K562 (cell line): ENCODE measurements around the gene DHX40. TPM values are rescaled to one million over a fixed set of nuclear protein-coding genes. Genes with fewer than 3 reads are reported as not detected.

Experiments used
- ARID2 ChIP-seq: fragments of 450-650 bp; IDR thresholded peaks from 2 replicates; pipeline ENCODE4 v1.6.1; 2017; ENCODE audit warnings: antibody characterized with exemption, mild to moderate bottlenecking
- ATF3 ChIP-seq, 2 experiments: fragments of 450-650 bp in 1 of 2; sonication (generic) in 1 of 2; formaldehyde crosslinking in 1 of 2; IDR thresholded peaks in 1 of 2; conservative IDR thresholded peaks in 1 of 2; 2 replicates each; pipeline versions ENCODE4 v1.6.1 to v1.8.1; 2016 to 2023; ENCODE audit warnings: mild to moderate bottlenecking in 2 of 2, moderate library complexity in 2 of 2, inconsistent platforms in 1 of 2, missing genetic modification reagents in 1 of 2
- BCOR ChIP-seq: fragments of 450-650 bp; IDR thresholded peaks from 2 replicates; pipeline ENCODE4 v1.6.1; 2016
- ELF4 ChIP-seq: fragments of 450-650 bp; formaldehyde crosslinking; IDR thresholded peaks from 2 replicates; pipeline ENCODE4 v1.4.0; 2022; ENCODE audit warnings: missing genetic modification characterization
- ETV1 ChIP-seq: fragments of 450-650 bp; conservative IDR thresholded peaks from 2 replicates; pipeline ENCODE4 v1.6.1; 2016; ENCODE audit warnings: missing genetic modification characterization, control low read depth, low read depth, missing compliant biosample characterization
- GABPA ChIP-seq: fragments of 200-800 bp; sonication (Bioruptor generic); conservative IDR thresholded peaks from 2 replicates; pipeline ENCODE4 v1.6.1; 2016; ENCODE audit warnings: low read depth, missing genetic modification characterization, missing compliant biosample characterization
- JUND ChIP-seq, 2 experiments: IDR thresholded peaks; 2 replicates in 1 of 2; 3 replicates in 1 of 2; pipeline ENCODE4 v1.6.1; 2011; ENCODE audit warnings: borderline replicate concordance in 2 of 2, low read depth in 2 of 2, low read length in 2 of 2, improper control_type of control experiment in 1 of 2, missing biosample characterization in 1 of 2, missing genetic modification characterization in 1 of 2, missing genetic modification reagents in 1 of 2
- KAT2B ChIP-seq: IDR thresholded peaks from one replicate; pipeline ENCODE4 v1.6.1; 2012; ENCODE audit warnings: low read depth, mild to moderate bottlenecking, control low read depth, inconsistent platforms, low read length, moderate library complexity
- KDM1A ChIP-seq, 2 experiments: fragments of 450-650 bp; IDR thresholded peaks; 2 replicates each; pipeline ENCODE4 v1.6.1; 2016; ENCODE audit warnings: mild to moderate bottlenecking in 2 of 2
- KDM2B ChIP-seq: fragments of 250-450 bp; sonication (Bioruptor Pico); IDR thresholded peaks from 2 replicates; pipeline ENCODE4 v1.8.0; 2021; ENCODE audit warnings: mild to moderate bottlenecking, moderate library complexity
- MAX ChIP-seq: sonication (generic); formaldehyde crosslinking; IDR thresholded peaks from 2 replicates; pipeline ENCODE4 v1.9.0; 2022; ENCODE audit warnings: mild to moderate bottlenecking, missing genetic modification reagents
- NR1H2 ChIP-seq: sonication (generic); formaldehyde crosslinking; IDR thresholded peaks from 2 replicates; pipeline ENCODE4 v1.4.0; 2020; ENCODE audit warnings: mild to moderate bottlenecking, missing genetic modification reagents
- PHF20 ChIP-seq: fragments of 450-650 bp; IDR thresholded peaks from 2 replicates; pipeline ENCODE4 v1.6.1; 2018; ENCODE audit not compliant: partially characterized antibody
- POLR2AphosphoS2 ChIP-seq: IDR thresholded peaks from 2 replicates; pipeline ENCODE4 v1.6.1; 2012; ENCODE audit warnings: low read length, improper control_type of control experiment
- SMARCE1 ChIP-seq: fragments of 450-650 bp; IDR thresholded peaks from 2 replicates; pipeline ENCODE4 v1.7.1; 2016; ENCODE audit warnings: mild to moderate bottlenecking
- SP1 ChIP-seq: sonication (generic); formaldehyde crosslinking; IDR thresholded peaks from 2 replicates; pipeline ENCODE4 v1.8.1; 2022; ENCODE audit warnings: mild to moderate bottlenecking, missing genetic modification reagents
- TAF1 ChIP-seq: IDR thresholded peaks from 2 replicates; pipeline ENCODE4 v1.6.1; 2011; ENCODE audit warnings: mild to moderate bottlenecking, low read length, moderate library complexity; ENCODE audit not compliant: insufficient read depth, control insufficient read depth, severe bottlenecking; ENCODE audit errors: extremely low read depth
- ZBTB2 ChIP-seq: fragments of 450-650 bp; IDR thresholded peaks from 2 replicates; pipeline ENCODE4 v1.6.1; 2016; ENCODE audit warnings: antibody characterized with exemption
- ZFP1 ChIP-seq: fragments of 450-650 bp; formaldehyde crosslinking; IDR thresholded peaks from 2 replicates; pipeline ENCODE4 v1.4.0; 2020; ENCODE audit warnings: mild to moderate bottlenecking, mixed read lengths
- ZFP91 ChIP-seq: sonication (generic); formaldehyde crosslinking; IDR thresholded peaks from 2 replicates; pipeline ENCODE4 v1.8.0; 2022; ENCODE audit warnings: mild to moderate bottlenecking, missing genetic modification reagents
- ZNF311 ChIP-seq: fragments of 250-450 bp; sonication (Bioruptor Pico); IDR thresholded peaks from 2 replicates; pipeline ENCODE4 v1.4.0; 2020; ENCODE audit warnings: mild to moderate bottlenecking, moderate library complexity
- ZNF77 ChIP-seq: fragments of 250-450 bp; sonication (Bioruptor Pico); IDR thresholded peaks from 2 replicates; pipeline ENCODE4 v1.5.0; 2020
- polyA plus RNA-seq, 8 experiments: library from polyadenylated mRNA; depleted of rRNA in 4 of 8; stranded (reverse) in 5 of 8; unstranded in 3 of 8; fragments of >200 nt; fragmentation: Nextera tagmentation in 2 of 8; fragmentation: Illumina TruSeq in 1 of 8; extraction: Ambion mirVana in 2 of 8; extraction: Trizol in 1 of 8; gene quantifications; 2 replicates each; pipeline versions ENCODE4 v1.2.1 to v1.2.3, GENCODE V29; 2011 to 2014; ENCODE audit warnings: inconsistent platforms in 1 of 8, missing spikeins in 1 of 8
- total RNA-seq, 7 experiments: library from RNA; depleted of rRNA in 6 of 7; stranded (reverse); fragments of >200 nt in 6 of 7; fragmentation: Illumina TruSeq in 2 of 7; extraction: Trizol in 2 of 7; gene quantifications; 2 replicates each; pipeline versions ENCODE4 v1.2.1 to v1.2.3, GENCODE V29; 2011 to 2021; ENCODE audit warnings: low replicate concordance in 1 of 7

DHX40 gene
- total and polyA plus RNA-seq, 9 of the 15 experiments (the other 6 are each of a cell fraction or from before 2014, with no cell fraction given), result 7.2 to 38.6 (median 18.7) TPM

GRCh38 chr17:59619298-59620063, 54.1 kb downstream of the DHX40 start, which contains the start of gene CLTC (continued):
- TF ChIP-seq JUND (IDR thresholded peaks at IDR 0.05; ENCODE audit: borderline replicate concordance, low read depth, low read length) (peak; percentile 64), JUND (tag; IDR thresholded peaks at IDR 0.05; ENCODE audit: borderline replicate concordance, low read depth, low read length) (peak; percentile 45; the same call in 2 of the 3 replicates), SMARCE1 (peak; percentile 72; the same call in 1 of the 2 replicates), ZFP1 (CRISPR knock-in tag) (no peak), ETV1 (tag) (peak; percentile 100), KDM1A (IDR thresholded peaks at IDR 0.05) (no peak), TAF1 (peak; percentile 97), PHF20 (peak; percentile 70), NR1H2 (0 out of 2 replicates have a peak, but pooled peaks have one; percentile 40), ZFP91 (CRISPR knock-in tag) (0 out of 2 replicates have a peak, but pooled peaks have one; percentile 11), MAX (CRISPR knock-in tag) (peak; percentile 89), ZNF77 (CRISPR knock-in tag) (no peak), POLR2AphosphoS2 (0 out of 2 replicates have a peak, but pooled peaks have one; percentile 4), ARID2 (0 out of 2 replicates have a peak, but pooled peaks have one; percentile 2), GABPA (tag) (peak; percentile 98), ZBTB2 (peak; percentile 84; the same call in 1 of the 2 replicates), SP1 (CRISPR knock-in tag) (peak; percentile 99), ATF3 (IDR thresholded peaks at IDR 0.05) (peak; percentile 86), ATF3 (CRISPR knock-in tag; conservative IDR thresholded peaks at IDR 0.05) (no peak), ZNF311 (CRISPR knock-in tag) (no peak), ELF4 (CRISPR knock-in tag) (peak; percentile 62; the same call in 1 of the 2 replicates), KAT2B (no peak), KDM2B (CRISPR knock-in tag) (peak; percentile 88; the same call in 1 of the 2 replicates), BCOR (peak; percentile 78; the same call in 1 of the 2 replicates)
